GM23338 (cell line): Measurements from ENCODE around the gene TTC39A.

Source experiments
- EZH2 ChIP-seq: fragments of 200-600 bp; sonication (generic); IDR thresholded peaks from one replicate; pipeline ENCODE4 v1.8.0; 2017; ENCODE audit warnings: antibody characterized with exemption, mild to moderate bottlenecking, low read depth; ENCODE audit not compliant: unreplicated experiment
- POLR2AphosphoS5 ChIP-seq: IDR thresholded peaks from 2 replicates; pipeline ENCODE4 v1.6.1; 2016; ENCODE audit warnings: antibody characterized with exemption, low read depth
- TF ChIP-seq, protein P1 (sequence below), 2 experiments: fragments of 200-600 bp in 1 of 2; sonication (generic) in 1 of 2; conservative IDR thresholded peaks; 2 replicates each; pipeline versions ENCODE4 v1.5.1 to v1.6.1; 2016 to 2017; ENCODE audit warnings: antibody characterized with exemption in 2 of 2, low read depth in 2 of 2, mild to moderate bottlenecking in 2 of 2, moderate library complexity in 1 of 2
- TF ChIP-seq, protein P2 (sequence below): fragments of 250-450 bp; sonication (Bioruptor Pico); IDR thresholded peaks from 2 replicates; pipeline ENCODE4 v1.5.0; 2020; ENCODE audit warnings: mild to moderate bottlenecking, moderate library complexity

DNA sequence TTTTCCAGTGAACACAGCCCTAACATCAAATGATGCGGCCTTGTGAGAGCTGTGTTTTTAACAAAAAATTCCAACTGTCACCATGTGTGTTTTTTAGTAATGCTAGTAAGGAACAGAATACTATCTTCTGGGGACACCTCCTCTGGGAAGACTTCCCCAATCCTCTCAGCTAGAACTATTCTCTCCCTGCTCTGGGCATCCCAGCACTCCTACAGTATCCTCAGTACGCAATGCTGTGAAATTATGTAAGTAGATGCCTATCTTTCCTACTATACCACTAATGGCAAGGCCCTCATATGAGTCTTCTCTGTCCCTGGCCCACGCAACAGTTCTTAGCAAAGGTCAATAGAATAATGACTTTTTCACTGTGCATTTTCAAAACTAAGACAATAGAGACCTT lies 19.5 kb upstream of the TTC39A start:
- TF ChIP-seq, protein P1, sequence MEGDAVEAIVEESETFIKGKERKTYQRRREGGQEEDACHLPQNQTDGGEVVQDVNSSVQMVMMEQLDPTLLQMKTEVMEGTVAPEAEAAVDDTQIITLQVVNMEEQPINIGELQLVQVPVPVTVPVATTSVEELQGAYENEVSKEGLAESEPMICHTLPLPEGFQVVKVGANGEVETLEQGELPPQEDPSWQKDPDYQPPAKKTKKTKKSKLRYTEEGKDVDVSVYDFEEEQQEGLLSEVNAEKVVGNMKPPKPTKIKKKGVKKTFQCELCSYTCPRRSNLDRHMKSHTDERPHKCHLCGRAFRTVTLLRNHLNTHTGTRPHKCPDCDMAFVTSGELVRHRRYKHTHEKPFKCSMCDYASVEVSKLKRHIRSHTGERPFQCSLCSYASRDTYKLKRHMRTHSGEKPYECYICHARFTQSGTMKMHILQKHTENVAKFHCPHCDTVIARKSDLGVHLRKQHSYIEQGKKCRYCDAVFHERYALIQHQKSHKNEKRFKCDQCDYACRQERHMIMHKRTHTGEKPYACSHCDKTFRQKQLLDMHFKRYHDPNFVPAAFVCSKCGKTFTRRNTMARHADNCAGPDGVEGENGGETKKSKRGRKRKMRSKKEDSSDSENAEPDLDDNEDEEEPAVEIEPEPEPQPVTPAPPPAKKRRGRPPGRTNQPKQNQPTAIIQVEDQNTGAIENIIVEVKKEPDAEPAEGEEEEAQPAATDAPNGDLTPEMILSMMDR (conservative IDR thresholded peaks at IDR 0.05; ENCODE audit: low read depth in 2 of 2), result no peak
- no peak for TF ChIP-seq POLR2AphosphoS5
- TF ChIP-seq EZH2, result no peak
- TF ChIP-seq, protein P2, sequence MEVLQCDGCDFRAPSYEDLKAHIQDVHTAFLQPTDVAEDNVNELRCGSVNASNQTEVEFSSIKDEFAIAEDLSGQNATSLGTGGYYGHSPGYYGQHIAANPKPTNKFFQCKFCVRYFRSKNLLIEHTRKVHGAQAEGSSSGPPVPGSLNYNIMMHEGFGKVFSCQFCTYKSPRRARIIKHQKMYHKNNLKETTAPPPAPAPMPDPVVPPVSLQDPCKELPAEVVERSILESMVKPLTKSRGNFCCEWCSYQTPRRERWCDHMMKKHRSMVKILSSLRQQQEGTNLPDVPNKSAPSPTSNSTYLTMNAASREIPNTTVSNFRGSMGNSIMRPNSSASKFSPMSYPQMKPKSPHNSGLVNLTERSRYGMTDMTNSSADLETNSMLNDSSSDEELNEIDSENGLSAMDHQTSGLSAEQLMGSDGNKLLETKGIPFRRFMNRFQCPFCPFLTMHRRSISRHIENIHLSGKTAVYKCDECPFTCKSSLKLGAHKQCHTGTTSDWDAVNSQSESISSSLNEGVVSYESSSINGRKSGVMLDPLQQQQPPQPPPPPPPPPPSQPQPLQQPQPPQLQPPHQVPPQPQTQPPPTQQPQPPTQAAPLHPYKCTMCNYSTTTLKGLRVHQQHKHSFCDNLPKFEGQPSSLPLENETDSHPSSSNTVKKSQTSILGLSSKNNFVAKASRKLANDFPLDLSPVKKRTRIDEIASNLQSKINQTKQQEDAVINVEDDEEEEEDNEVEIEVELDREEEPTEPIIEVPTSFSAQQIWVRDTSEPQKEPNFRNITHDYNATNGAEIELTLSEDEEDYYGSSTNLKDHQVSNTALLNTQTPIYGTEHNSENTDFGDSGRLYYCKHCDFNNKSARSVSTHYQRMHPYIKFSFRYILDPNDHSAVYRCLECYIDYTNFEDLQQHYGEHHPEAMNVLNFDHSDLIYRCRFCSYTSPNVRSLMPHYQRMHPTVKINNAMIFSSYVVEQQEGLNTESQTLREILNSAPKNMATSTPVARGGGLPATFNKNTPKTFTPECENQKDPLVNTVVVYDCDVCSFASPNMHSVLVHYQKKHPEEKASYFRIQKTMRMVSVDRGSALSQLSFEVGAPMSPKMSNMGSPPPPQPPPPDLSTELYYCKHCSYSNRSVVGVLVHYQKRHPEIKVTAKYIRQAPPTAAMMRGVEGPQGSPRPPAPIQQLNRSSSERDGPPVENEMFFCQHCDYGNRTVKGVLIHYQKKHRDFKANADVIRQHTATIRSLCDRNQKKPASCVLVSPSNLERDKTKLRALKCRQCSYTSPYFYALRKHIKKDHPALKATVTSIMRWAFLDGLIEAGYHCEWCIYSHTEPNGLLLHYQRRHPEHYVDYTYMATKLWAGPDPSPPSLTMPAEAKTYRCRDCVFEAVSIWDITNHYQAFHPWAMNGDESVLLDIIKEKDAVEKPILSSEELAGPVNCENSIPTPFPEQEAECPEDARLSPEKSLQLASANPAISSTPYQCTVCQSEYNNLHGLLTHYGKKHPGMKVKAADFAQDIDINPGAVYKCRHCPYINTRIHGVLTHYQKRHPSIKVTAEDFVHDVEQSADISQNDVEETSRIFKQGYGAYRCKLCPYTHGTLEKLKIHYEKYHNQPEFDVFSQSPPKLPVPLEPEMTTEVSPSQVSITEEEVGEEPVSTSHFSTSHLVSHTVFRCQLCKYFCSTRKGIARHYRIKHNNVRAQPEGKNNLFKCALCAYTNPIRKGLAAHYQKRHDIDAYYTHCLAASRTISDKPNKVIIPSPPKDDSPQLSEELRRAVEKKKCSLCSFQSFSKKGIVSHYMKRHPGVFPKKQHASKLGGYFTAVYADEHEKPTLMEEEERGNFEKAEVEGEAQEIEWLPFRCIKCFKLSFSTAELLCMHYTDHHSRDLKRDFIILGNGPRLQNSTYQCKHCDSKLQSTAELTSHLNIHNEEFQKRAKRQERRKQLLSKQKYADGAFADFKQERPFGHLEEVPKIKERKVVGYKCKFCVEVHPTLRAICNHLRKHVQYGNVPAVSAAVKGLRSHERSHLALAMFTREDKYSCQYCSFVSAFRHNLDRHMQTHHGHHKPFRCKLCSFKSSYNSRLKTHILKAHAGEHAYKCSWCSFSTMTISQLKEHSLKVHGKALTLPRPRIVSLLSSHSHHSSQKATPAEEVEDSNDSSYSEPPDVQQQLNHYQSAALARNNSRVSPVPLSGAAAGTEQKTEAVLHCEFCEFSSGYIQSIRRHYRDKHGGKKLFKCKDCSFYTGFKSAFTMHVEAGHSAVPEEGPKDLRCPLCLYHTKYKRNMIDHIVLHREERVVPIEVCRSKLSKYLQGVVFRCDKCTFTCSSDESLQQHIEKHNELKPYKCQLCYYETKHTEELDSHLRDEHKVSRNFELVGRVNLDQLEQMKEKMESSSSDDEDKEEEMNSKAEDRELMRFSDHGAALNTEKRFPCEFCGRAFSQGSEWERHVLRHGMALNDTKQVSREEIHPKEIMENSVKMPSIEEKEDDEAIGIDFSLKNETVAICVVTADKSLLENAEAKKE (CRISPR knock-in tag), result no peak
